IMR-90 (cell line): ENCODE data around the gene STARD7. TPM values are rescaled to one million over a fixed set of nuclear protein-coding genes. Genes with fewer than 3 reads are reported as not detected.

Source experiments
- ATAC-seq: fragments of 200-7000 bp; cut with Tn5 transposase; 2 replicates; pipeline ENCODE4 v1.9.1; 2020; ENCODE audit warnings: low read depth, mild to moderate bottlenecking, moderate library complexity
- BruUV-seq: library from RNA; stranded (reverse); fragments of 400-500 nt; replicated peaks from 2 replicates; lab custom pipeline; 2021; lab: Mats Ljungman, UMichigan
- CTCF ChIA-PET: fragments of 300-600 bp; formaldehyde crosslinking; extraction: SDS; loops from one replicate; lab custom pipeline; 2021; ENCODE audit warnings: antibody characterized with exemption; lab: Yijun Ruan, JAX
- POLR2A ChIA-PET: fragments of 300-600 bp; sonication (Branson Sonifier 250); formaldehyde crosslinking; loops from one replicate; lab custom pipeline; 2022; ENCODE audit warnings: antibody characterized with exemption; ENCODE audit not compliant: unreplicated experiment; lab: Charles Lee
- DNase-seq: peaks from one replicate; pipeline ENCODE4 v3.0.0; 2013
- H2AFZ ChIP-seq: replicated peaks from 2 replicates; pipeline ENCODE3; 2013; ENCODE audit warnings: low read length, mild to moderate bottlenecking; ENCODE audit not compliant: poor library complexity
- H2AK5ac ChIP-seq: 2 replicates; pipeline ENCODE4 v1.6.1; 2013; ENCODE audit warnings: low read depth, low read length, inconsistent platforms
- H2AK9ac ChIP-seq: replicated peaks from 2 replicates; pipeline ENCODE3; 2013; ENCODE audit warnings: mild to moderate bottlenecking, low read depth, low read length, moderate library complexity; ENCODE audit not compliant: poor library complexity
- H2BK120ac ChIP-seq: 2 replicates; pipeline ENCODE4 v1.6.1; 2013; ENCODE audit warnings: low read depth, low read length, inconsistent platforms
- H2BK15ac ChIP-seq: 3 replicates; pipeline ENCODE4 v1.6.1; 2013; ENCODE audit warnings: low read depth, low read length, inconsistent platforms
- H2BK20ac ChIP-seq: 2 replicates; pipeline ENCODE4 v1.6.1; 2013; ENCODE audit warnings: low read depth, mild to moderate bottlenecking, inconsistent platforms, low read length, moderate library complexity
- H2BK5ac ChIP-seq: 2 replicates; pipeline ENCODE4 v1.6.1; 2013; ENCODE audit warnings: mild to moderate bottlenecking, low read depth, low read length, inconsistent platforms; ENCODE audit not compliant: poor library complexity, severe bottlenecking
- H3K14ac ChIP-seq: replicated peaks from 2 replicates; pipeline ENCODE4 v1.6.1; 2013; ENCODE audit warnings: low read depth, low read length, inconsistent platforms
- H3K18ac ChIP-seq: 2 replicates; pipeline ENCODE4 v1.6.1; 2013; ENCODE audit warnings: low read depth, low read length, control low read depth
- H3K23ac ChIP-seq: 2 replicates; pipeline ENCODE4 v1.6.1; 2013; ENCODE audit warnings: low read depth, low read length, inconsistent platforms
- H3K27ac ChIP-seq: 2 replicates; pipeline ENCODE4 v1.5.1; 2013; ENCODE audit warnings: mild to moderate bottlenecking, control low read depth, low read length; ENCODE audit not compliant: insufficient read depth
- H3K27me3 ChIP-seq: 2 replicates; pipeline ENCODE4 v1.6.1; 2013; ENCODE audit warnings: low read length; ENCODE audit not compliant: control insufficient read depth, insufficient read depth
- H3K36me3 ChIP-seq: 2 replicates; pipeline ENCODE4 v1.6.1; 2013; ENCODE audit warnings: low read length, mixed read lengths; ENCODE audit not compliant: control insufficient read depth, insufficient read depth
- H3K4ac ChIP-seq: 2 replicates; pipeline ENCODE4 v1.6.1; 2013; ENCODE audit warnings: low read depth, low read length, inconsistent platforms
- H3K4me1 ChIP-seq: 2 replicates; pipeline ENCODE4 v1.6.1; 2013; ENCODE audit warnings: low read length, mixed read lengths; ENCODE audit not compliant: control insufficient read depth, insufficient read depth
- H3K4me2 ChIP-seq: 2 replicates; pipeline ENCODE4 v1.6.1; 2013; ENCODE audit warnings: low read depth, mild to moderate bottlenecking, control low read depth, low read length, moderate library complexity
- H3K4me3 ChIP-seq: 2 replicates; pipeline ENCODE4 v1.5.1; 2013; ENCODE audit warnings: low read depth, mild to moderate bottlenecking, control low read depth, low read length, moderate library complexity; ENCODE audit not compliant: insufficient read depth
- H3K56ac ChIP-seq: 2 replicates; pipeline ENCODE4 v1.6.1; 2013; ENCODE audit warnings: low read length, inconsistent platforms; ENCODE audit not compliant: insufficient read depth; ENCODE audit errors: extremely low read depth
- H3K79me1 ChIP-seq, 2 experiments: 2 replicates each; pipeline ENCODE4 v1.6.1; 2013; ENCODE audit warnings: low read length in 2 of 2, inconsistent platforms in 1 of 2, low read depth in 1 of 2
- H3K9ac ChIP-seq: 2 replicates; pipeline ENCODE4 v1.6.1; 2013; ENCODE audit warnings: low read depth, low read length, control low read depth
- H3K9me1 ChIP-seq: 2 replicates; pipeline ENCODE4 v1.6.1; 2013; ENCODE audit warnings: low read length, inconsistent platforms; ENCODE audit not compliant: insufficient read depth
- H3K9me3 ChIP-seq: 2 replicates; pipeline ENCODE4 v1.6.1; 2013; ENCODE audit warnings: low read length; ENCODE audit not compliant: control insufficient read depth, insufficient read depth
- H4K20me1 ChIP-seq: 2 replicates; pipeline ENCODE4 v1.6.1; 2013; ENCODE audit warnings: low read length, inconsistent platforms; ENCODE audit not compliant: insufficient read depth
- H4K5ac ChIP-seq: 2 replicates; pipeline ENCODE4 v1.6.1; 2013; ENCODE audit warnings: mild to moderate bottlenecking, low read depth, low read length, control low read depth
- H4K8ac ChIP-seq, 2 experiments: 2 replicates each; pipeline ENCODE4 v1.6.1; 2013; ENCODE audit warnings: low read depth in 2 of 2, low read length in 2 of 2, control low read depth in 1 of 2, inconsistent platforms in 1 of 2
- H4K91ac ChIP-seq: 2 replicates; pipeline ENCODE4 v1.6.1; 2013; ENCODE audit warnings: low read depth, low read length, inconsistent platforms; ENCODE audit not compliant: insufficient read depth
- CEBPB ChIP-seq: IDR thresholded peaks from 2 replicates; pipeline ENCODE4 v1.6.1; 2012; ENCODE audit warnings: low read depth, low read length, improper control_type of control experiment
- MAFK ChIP-seq: IDR thresholded peaks from 2 replicates; pipeline ENCODE4 v1.6.1; 2012; ENCODE audit warnings: low read depth, low read length, improper control_type of control experiment
- USF2 ChIP-seq: fragments of 150-350 bp; IDR thresholded peaks from 2 replicates; pipeline ENCODE4 v1.6.1; 2017; ENCODE audit warnings: mild to moderate bottlenecking, antibody characterized with exemption, low read length, low read depth
- WGBS, 2 experiments: methylation state at CpG; one replicate each; pipeline versions ENCODE4 v1.1.5 to v1.1.7; 2013; ENCODE audit warnings: missing lambda C conversion rate in 2 of 2; ENCODE audit not compliant: insufficient read length in 1 of 2; ENCODE audit errors: extremely low coverage in 2 of 2; 5-methylcytosine and 5-hydroxymethylcytosine counted together
- dilution Hi-C: fragments of 300-500 bp; cut with HindIII; formaldehyde crosslinking; loops from one replicate; pipeline ENCODE4 v1.14.3; 2018; ENCODE audit warnings: low sequenced_read_pairs; ENCODE audit not compliant: unreplicated experiment
- in situ Hi-C: fragments of 300-500 bp; cut with MboI; formaldehyde crosslinking; loops from 3 replicates; pipeline ENCODE4 v1.14.3; 2019; ENCODE audit warnings: low sequenced_read_pairs, inconsistent platforms, mixed read lengths
- intact Hi-C: fragments of 100-400 bp; cut with micrococcal nuclease; formaldehyde crosslinking; loops from 2 replicates; pipeline ENCODE4 v1.10.0; 2022
- polyA plus RNA-seq, 3 experiments: library from polyadenylated mRNA; depleted of rRNA; stranded (reverse); fragments of >200 nt; gene quantifications; 2 replicates each; pipeline ENCODE4 v1.2.3, GENCODE V29; 2012; ENCODE audit warnings: low replicate concordance in 1 of 3
- total RNA-seq: library from RNA; depleted of rRNA; stranded (reverse); fragments of >200 nt; gene quantifications from 2 replicates; pipeline ENCODE4 v1.2.3, GENCODE V29; 2012

STARD7 gene
- total and polyA plus RNA-seq, 2 of the 4 experiments (the other 2 are of a cell fraction), result 61.7 to 138 TPM

DNA sequence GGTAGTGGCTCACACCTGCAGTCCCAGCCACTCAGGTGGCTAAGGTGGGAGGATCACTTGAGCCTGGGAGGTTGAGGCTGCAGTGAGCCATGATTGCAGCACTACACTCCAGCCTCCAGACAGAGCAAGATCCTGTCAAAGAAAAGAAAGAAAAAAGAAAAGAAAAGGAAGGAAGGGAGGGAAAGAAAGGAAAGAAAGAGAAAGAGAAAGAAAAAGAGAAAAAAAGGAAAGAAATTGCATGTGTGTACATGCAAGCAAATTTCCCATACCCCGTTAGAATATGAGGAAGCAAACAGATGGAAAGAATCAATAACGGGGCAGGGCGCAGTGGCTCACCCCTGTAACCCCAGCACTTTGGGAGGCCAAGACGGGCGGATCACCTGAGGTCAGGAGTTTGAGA is 39.3 kb upstream of the STARD7 start:
- WGBS, 2 experiments, result no CpG with 5 or more reads among the region's 5 CpGs
- H3K4me1 ChIP-seq, result peaks cover 11% of the 10 kb centered on the region

More for the DNA sequence above, 39.3 kb upstream of the STARD7 start:
- H3K56ac ChIP-seq, result no peak overlapping the region
- dilution Hi-C loops, result no loop called here
- H3K27me3 ChIP-seq, result no peaks in the 10 kb centered on the region
- H4K20me1 ChIP-seq, result peaks cover 7% of the 10 kb centered on the region
- DNase-seq (no peak), ATAC-seq (no peak)
- no peak overlapping the region for H2BK5ac ChIP-seq
- ChIA-PET POLR2A (no interaction called here), CTCF (no interaction called here)
- H4K5ac ChIP-seq, result no peak overlapping the region
- H3K14ac ChIP-seq, result no peak overlapping the region
- H3K4me2 ChIP-seq, result no peak overlapping the region
- H2BK20ac ChIP-seq, result no peak overlapping the region
- TF ChIP-seq CEBPB (no peak), USF2 (no peak), MAFK (no peak)
- no peak overlapping the region for H2BK120ac ChIP-seq
- H3K36me3 ChIP-seq, result peaks cover 11% of the 10 kb centered on the region; the same call in 1 of the 2 replicates
- no peak overlapping the region for H4K8ac ChIP-seq
- H2BK15ac ChIP-seq, result no peak overlapping the region
- peaks cover 2% of the 10 kb centered on the region; the same call in 1 of the 2 replicates for H3K9me3 ChIP-seq
- H3K23ac ChIP-seq, result no peak overlapping the region
- intact Hi-C loops, result no loop called here
- no peak overlapping the region for H2AFZ ChIP-seq
- BruUV-seq, result no TSS peak
- no peak overlapping the region for H2AK5ac ChIP-seq
- no peak overlapping the region for H2AK9ac ChIP-seq
- H3K4ac ChIP-seq, result no peak overlapping the region
- peaks cover 29% of the 10 kb centered on the region for H3K9me1 ChIP-seq
- peaks cover 7 to 21% of the 10 kb centered on the region in 2 experiments; a peak in 3 of 4 replicates for H3K79me1 ChIP-seq
- H4K91ac ChIP-seq, result no peak overlapping the region
- H3K4me3 ChIP-seq, result no peak overlapping the region
- H3K9ac ChIP-seq, result no peak overlapping the region
- no peak overlapping the region for H3K18ac ChIP-seq
- in situ Hi-C loops, result no loop called here
- no peak overlapping the region for H3K27ac ChIP-seq
